GM12874 (cell line): Measurements from ENCODE around the gene FAM83F.

Experiments used
- TF ChIP-seq, protein P1 (sequence below): IDR thresholded peaks from 2 replicates; pipeline ENCODE4 v1.5.1; 2011; ENCODE audit warnings: low read depth, mild to moderate bottlenecking, control low read depth, low read length, moderate library complexity; ENCODE audit not compliant: insufficient read depth

Gene FAM83F

DNA sequence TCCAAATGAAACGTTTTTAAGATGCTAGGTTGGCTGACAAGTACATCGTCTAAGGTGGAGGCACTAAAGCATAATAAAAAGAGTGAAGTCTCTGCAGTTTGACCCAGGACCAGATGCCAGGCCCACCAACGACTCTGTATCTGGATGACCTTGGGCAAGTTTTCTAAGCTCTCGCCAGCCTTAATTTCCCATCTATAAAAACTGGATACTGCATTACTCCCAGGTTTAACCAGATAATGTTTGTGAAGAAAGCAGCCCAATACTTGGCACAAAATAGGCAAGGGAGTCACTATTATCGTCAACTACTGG lies 49.0 kb downstream of the FAM83F start:
- TF ChIP-seq, protein P1, sequence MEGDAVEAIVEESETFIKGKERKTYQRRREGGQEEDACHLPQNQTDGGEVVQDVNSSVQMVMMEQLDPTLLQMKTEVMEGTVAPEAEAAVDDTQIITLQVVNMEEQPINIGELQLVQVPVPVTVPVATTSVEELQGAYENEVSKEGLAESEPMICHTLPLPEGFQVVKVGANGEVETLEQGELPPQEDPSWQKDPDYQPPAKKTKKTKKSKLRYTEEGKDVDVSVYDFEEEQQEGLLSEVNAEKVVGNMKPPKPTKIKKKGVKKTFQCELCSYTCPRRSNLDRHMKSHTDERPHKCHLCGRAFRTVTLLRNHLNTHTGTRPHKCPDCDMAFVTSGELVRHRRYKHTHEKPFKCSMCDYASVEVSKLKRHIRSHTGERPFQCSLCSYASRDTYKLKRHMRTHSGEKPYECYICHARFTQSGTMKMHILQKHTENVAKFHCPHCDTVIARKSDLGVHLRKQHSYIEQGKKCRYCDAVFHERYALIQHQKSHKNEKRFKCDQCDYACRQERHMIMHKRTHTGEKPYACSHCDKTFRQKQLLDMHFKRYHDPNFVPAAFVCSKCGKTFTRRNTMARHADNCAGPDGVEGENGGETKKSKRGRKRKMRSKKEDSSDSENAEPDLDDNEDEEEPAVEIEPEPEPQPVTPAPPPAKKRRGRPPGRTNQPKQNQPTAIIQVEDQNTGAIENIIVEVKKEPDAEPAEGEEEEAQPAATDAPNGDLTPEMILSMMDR: no peak

DNA sequence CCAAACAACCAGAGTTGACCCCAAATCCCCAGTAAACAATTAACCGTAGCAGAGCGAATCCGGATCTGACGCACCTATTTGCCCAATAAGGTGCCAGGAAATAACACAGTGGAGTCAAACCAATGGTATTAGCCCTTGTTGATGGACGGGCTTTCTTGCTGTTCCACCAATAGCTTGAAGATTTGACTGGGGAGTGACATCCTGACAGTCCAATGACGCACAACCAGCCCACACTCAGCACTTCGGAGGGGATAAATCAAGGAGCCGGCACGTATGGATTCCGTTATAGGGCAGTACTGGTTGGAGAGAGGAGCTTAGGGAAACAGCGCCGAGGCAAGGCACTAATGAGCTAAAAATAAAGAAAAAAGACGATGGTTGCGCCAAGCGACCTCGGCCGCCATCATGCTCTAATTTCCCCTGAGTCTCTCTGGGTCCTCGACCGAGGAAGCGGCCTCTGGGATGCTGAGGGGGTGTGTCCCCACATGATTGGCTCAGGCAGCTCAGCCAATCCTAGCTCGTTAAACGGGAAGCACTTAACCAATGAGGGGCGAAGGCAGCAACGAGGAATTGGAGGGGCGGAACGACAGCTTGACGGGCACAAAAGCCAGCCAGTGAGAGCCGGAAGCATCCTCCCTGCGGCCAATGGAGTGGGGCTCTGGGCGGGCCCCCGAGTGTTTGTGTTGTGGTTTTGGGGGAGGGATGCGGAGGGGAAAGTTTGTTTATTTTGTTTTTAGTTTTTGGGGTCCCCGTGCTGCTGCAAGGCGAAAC lies 49.5 kb downstream of the FAM83F start:
- TF ChIP-seq, protein P1: no peak

DNA sequence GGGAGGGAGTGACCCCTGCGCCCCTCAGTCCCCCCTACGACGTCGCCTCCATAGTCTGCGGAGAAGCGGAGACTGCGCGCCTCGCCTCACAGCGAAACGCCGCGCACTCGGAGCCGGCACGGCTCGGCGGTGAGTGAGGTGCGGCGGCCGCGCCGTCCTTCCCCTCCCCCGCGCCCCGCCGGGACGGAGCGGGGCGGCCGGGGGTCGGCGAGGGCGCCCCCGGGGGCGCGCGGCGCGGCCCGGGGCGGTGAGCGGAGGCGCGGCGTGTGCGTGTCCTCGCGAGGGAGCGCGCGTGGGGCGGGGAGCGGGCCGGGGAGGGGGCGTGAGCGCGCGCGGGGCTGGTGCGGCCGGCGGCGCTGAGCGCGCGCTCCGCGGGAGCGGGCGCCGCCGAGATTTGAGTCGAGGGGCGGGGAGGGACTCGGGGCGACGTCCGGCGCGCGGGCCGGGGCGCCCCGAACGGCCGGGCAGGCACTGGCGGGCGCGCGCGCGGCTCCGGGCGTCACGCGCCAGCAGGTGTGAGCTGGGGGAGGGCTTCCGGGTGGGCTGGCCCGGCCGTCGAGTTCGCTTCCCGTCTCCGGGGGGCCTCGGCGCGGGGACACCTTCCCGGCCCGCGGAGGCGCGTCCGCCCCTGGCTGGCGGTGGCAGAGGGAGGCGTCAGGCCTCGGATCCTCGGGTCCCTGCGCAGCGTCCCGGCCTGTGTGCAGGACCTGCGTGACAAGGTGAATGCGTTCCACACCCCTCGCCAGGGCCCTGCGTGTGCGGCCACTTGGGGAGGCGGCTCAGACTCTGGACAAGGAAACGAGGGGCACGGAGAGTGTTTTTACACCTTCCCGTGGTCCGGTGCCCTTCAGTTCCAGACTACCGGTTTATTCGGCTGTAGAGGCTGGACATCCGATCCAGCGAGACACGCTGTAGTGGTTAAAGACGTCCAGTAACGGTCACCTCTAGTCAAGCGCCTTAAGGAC lies 50.4 kb downstream of the FAM83F start:
- TF ChIP-seq, protein P1: no peak

- TF ChIP-seq, protein P1: no peak
Observed at GRCh38 chr22:40046126-40046525, 51.4 kb downstream of the FAM83F start.

DNA sequence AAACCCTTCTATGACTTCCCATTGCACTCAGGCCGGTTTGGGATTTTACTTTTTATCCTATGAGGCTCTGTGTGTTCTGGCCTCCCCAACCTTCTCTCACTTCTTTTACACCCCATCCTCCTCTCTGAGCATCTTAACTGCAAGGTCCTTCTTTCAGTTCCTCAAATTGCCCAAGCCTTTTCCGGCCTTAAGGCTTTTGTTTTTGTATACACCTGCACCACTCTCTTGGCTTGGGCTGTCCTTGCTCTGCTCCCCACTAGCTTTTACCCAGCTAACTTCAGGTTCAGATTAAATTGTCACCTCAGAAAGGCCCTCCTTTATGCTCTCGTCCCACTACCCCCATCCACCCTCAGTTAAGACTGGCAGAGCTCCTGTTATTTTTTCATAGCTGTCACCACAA lies 55.5 kb downstream of the FAM83F start:
- TF ChIP-seq, protein P1: no peak

DNA sequence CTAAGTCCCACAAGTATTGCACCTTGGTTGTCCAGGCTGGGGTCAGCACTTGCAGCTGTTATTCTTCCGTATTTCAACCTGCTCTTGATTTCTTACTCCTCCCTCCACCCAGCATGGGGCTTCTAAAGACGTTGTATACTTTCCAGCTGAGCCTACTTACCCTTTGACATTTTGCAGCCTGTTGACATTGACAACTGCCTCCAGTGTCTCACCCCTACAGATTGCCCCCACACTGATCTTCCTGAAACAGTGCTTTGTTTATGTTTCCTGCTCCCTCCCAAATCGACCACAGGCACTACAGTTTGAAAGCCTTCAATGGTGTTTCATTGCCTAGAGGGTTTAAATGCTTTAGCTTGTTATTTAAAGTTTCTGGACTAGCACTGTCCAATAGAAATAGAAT lies 56.6 kb downstream of the FAM83F start:
- TF ChIP-seq, protein P1: no peak

DNA sequence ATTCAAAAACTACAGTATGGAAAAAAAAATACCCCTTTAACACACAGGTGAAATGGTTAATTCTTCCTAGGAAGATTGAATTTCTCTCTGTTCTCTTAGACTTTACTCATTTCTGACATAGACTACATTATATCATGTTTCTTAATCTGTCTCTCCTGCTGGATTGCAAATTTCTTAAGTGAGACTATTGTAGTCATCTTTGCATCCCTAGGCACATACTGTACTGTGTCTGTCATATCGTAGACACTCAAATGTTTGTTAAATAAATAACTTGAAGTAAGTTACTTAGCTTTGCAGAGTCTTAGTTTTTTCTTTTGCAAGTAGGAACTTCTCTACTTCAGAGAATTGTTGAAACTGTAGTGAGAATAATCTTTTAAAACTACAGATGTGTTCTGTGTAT lies 58.7 kb downstream of the FAM83F start:
- TF ChIP-seq, protein P1: no peak
